Neural crest cell (in vitro differentiated cells): ENCODE measurements around the gene TRIM47. TPM values are rescaled to one million over a fixed set of nuclear protein-coding genes. Genes with fewer than 3 reads are reported as not detected.

ENCODE experiments used
- DNase-seq: peaks from one replicate; pipeline ENCODE4 v3.0.0; 2021; ENCODE audit warnings: low read depth, mixed read lengths, low spot score
- H3K27ac Mint-ChIP-seq: one replicate; pipeline ENCODE4 v1.8.0; 2021; ENCODE audit warnings: mild to moderate bottlenecking, mixed read lengths; ENCODE audit not compliant: unreplicated experiment
- H3K27me3 Mint-ChIP-seq: 2 replicates; pipeline ENCODE4 v1.8.0; 2021; ENCODE audit warnings: low read depth, mild to moderate bottlenecking, mixed read lengths
- H3K36me3 Mint-ChIP-seq: 2 replicates; pipeline ENCODE4 v1.8.0; 2021; ENCODE audit warnings: low read depth, mild to moderate bottlenecking, mixed read lengths
- H3K4me1 Mint-ChIP-seq: 2 replicates; pipeline ENCODE4 v1.8.0; 2021; ENCODE audit warnings: mixed read lengths
- H3K4me3 Mint-ChIP-seq: one replicate; pipeline ENCODE4 v1.8.0; 2021; ENCODE audit warnings: mild to moderate bottlenecking, mixed read lengths
- H3K9me3 Mint-ChIP-seq: 2 replicates; pipeline ENCODE4 v1.8.0; 2021; ENCODE audit warnings: mixed read lengths
- total RNA-seq: library from RNA; stranded (reverse); gene quantifications from 2 replicates; pipeline ENCODE4 v1.2.1, GENCODE V29; 2021
- TF ChIP-seq, protein P1 (sequence below): fragments of 200-600 bp; sonication (generic); conservative IDR thresholded peaks from 2 replicates; pipeline ENCODE4 v1.5.0; 2021; ENCODE audit warnings: antibody characterized with exemption, mild to moderate bottlenecking

Gene TRIM47
- total RNA-seq, 1 donor from 2014 or later, result 0.91 TPM

GRCh38 chr17:75829747-75830146, 48.6 kb downstream of the TRIM47 start:
- Mint-ChIP-seq H3K27ac (no peak overlapping the region), H3K36me3 (no peaks in the 10 kb centered on the region), H3K4me1 (peaks cover 24% of the 10 kb centered on the region), H3K27me3 (peaks cover 8% of the 10 kb centered on the region), H3K9me3 (no peaks in the 10 kb centered on the region), H3K4me3 (no peak overlapping the region)
- no peak for DNase-seq
- TF ChIP-seq, protein P1, sequence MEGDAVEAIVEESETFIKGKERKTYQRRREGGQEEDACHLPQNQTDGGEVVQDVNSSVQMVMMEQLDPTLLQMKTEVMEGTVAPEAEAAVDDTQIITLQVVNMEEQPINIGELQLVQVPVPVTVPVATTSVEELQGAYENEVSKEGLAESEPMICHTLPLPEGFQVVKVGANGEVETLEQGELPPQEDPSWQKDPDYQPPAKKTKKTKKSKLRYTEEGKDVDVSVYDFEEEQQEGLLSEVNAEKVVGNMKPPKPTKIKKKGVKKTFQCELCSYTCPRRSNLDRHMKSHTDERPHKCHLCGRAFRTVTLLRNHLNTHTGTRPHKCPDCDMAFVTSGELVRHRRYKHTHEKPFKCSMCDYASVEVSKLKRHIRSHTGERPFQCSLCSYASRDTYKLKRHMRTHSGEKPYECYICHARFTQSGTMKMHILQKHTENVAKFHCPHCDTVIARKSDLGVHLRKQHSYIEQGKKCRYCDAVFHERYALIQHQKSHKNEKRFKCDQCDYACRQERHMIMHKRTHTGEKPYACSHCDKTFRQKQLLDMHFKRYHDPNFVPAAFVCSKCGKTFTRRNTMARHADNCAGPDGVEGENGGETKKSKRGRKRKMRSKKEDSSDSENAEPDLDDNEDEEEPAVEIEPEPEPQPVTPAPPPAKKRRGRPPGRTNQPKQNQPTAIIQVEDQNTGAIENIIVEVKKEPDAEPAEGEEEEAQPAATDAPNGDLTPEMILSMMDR, result no peak

DNA sequence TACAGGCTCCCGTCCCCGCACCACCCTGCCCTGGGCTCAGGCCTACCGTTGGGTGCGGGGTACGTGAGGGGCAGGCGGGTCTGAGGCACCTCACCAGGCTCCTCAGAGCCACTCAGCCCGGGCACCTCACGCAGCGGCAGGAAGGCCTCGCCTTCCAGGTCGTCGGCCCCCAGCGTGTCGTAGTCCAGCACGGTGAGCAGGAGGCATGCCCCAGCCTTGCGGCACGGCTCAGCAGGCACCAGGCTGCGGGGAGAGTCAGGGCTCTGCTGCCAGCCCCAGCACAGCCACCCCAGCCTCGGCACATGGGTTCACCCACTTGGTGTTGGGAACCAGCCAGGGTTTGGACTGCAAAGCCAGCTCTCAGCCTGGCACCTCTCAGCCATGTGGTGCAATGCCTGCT, 49.6 kb downstream of the TRIM47 start:
- TF ChIP-seq, protein P1, result no peak
- Mint-ChIP-seq H3K4me1 (peaks cover 24% of the 10 kb centered on the region), H3K36me3 (no peaks in the 10 kb centered on the region), H3K27me3 (peaks cover 8% of the 10 kb centered on the region), H3K27ac (no peak overlapping the region), H3K9me3 (no peaks in the 10 kb centered on the region), H3K4me3 (no peak overlapping the region)
- no peak for DNase-seq

DNA sequence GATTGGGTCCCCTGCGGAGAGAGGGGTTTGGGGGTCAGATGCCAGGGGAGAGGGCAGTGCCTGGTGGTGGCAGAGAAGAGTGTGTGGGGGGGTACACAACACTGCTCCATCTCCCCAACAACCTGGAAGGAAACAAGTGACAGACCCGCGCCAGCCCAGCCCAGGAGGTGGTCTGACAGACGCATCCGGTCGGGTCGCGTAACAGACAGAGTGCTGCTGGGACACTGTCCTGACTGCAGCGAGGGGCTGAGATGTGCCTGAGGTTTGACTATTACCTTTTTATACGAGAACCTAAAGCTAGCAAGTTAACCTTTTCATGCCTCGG, 50.3 kb downstream of the TRIM47 start:
- Mint-ChIP-seq H3K27me3 (peaks cover 8% of the 10 kb centered on the region), H3K4me3 (peak overlapping the region; percentile 69), H3K36me3 (no peaks in the 10 kb centered on the region), H3K4me1 (peaks cover 19% of the 10 kb centered on the region), H3K27ac (peak overlapping the region; percentile 67), H3K9me3 (no peaks in the 10 kb centered on the region)
- DNase-seq, result no peak
- TF ChIP-seq, protein P1, result no peak

DNA sequence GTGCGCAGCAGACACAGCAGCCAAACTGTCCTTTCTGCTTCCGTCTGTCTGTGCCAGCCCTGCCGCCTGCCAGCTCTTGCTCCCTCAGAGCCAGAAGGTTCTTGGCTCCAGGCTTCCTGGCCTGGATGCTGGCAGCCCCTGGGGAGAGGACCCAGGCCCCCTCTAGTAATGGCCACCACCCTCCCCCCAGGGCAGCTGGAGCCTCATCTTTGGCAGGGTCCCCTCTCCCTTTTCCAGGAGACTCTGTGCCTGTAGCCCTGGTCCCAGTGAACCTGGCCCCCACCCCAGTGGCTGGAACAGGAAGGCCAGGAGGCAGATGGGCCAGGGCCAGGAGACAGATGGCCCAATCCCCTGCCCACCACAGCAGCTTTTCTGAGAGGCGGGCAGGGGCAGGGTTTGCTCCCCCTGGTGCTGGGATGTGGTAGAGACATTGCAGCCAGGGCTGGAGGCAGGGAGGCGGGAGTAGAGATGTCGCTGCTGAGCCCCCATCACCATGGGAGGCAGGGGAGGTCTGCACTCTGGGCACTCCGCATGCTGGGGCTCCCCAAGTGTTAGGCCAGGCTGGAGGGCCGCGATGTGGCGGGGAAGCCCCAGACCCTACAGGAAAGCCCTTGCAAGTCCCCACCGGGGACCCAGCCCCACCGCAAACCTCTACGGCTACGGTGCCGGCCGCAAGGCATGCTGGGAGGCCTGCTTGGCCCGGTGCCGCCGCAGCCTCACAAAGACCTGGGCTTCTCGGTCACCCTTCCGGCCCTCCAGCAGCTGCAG, 50.9 kb downstream of the TRIM47 start:
- TF ChIP-seq, protein P1, result peak; percentile 76
- DNase-seq, result peak; percentile 81
- H3K27ac Mint-ChIP-seq, result peak overlapping the region; percentile 67
- peak overlapping the region; percentile 69 for H3K4me3 Mint-ChIP-seq
- no peaks in the 10 kb centered on the region for H3K9me3 Mint-ChIP-seq
- H3K36me3 Mint-ChIP-seq, result no peaks in the 10 kb centered on the region
- peaks cover 8% of the 10 kb centered on the region for H3K27me3 Mint-ChIP-seq
- H3K4me1 Mint-ChIP-seq, result peaks cover 16% of the 10 kb centered on the region

DNA sequence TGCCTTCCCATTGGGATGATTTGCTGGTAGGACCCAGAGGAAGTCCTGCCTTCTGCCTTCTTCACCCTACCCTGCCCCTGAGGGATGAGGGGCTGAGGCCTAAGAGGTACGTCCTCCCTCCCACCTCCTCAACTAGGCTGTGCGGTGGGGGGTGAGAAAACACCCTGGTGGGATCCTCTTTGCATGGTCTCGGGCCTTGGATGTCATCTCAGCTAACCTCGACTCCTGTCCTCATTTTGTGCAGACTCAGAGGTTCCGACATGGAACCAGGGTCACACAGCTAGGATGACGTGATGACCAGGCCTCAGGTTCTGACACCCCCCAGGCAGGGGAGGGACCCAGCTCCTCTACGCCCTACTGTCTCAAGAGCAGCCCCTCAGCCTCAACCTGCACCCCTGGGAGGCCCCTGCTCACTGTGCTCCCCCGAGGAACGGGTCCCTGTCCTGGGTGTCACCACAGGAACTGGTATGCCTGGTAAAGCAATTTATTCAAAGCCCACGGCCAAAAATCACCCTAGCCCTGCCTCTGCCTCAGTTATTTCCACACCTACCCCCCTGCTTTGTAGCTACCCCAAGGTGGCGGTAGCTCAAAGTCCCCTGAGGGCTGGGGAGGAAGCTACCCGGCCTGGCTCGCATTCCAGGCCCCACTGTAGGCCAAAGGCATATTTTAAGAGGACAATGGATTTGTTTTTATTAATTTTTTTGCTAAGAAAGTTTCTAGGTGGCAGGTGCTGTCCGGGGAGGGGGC, 51.6 kb downstream of the TRIM47 start:
- peaks cover 12% of the 10 kb centered on the region for H3K4me1 Mint-ChIP-seq
- no peaks in the 10 kb centered on the region for H3K9me3 Mint-ChIP-seq
- peak overlapping the region; percentile 62 for H3K4me3 Mint-ChIP-seq
- H3K27me3 Mint-ChIP-seq, result peaks cover 3% of the 10 kb centered on the region
- no peaks in the 10 kb centered on the region for H3K36me3 Mint-ChIP-seq
- DNase-seq, result no peak
- no peak overlapping the region for H3K27ac Mint-ChIP-seq
- TF ChIP-seq, protein P1, result no peak
